NCI-H2029 treated with DMSO at 0.1 percent for 48 hours (cell line): ENCODE results near the gene ENDOG.
A peak's percentile ranks its signal among the peaks of the same experiment; 100 is the strongest.
"Not testable (repeated sequence)": the region's sequence is repeated elsewhere in the genome, so short reads cannot be mapped to it uniquely, and the experiment has no call there.

ENCODE experiments used
- DNase-seq: peaks from one replicate; lab custom pipeline; 2025; lab: John Stamatoyannopoulos, UW

The ENDOG gene

DNA sequence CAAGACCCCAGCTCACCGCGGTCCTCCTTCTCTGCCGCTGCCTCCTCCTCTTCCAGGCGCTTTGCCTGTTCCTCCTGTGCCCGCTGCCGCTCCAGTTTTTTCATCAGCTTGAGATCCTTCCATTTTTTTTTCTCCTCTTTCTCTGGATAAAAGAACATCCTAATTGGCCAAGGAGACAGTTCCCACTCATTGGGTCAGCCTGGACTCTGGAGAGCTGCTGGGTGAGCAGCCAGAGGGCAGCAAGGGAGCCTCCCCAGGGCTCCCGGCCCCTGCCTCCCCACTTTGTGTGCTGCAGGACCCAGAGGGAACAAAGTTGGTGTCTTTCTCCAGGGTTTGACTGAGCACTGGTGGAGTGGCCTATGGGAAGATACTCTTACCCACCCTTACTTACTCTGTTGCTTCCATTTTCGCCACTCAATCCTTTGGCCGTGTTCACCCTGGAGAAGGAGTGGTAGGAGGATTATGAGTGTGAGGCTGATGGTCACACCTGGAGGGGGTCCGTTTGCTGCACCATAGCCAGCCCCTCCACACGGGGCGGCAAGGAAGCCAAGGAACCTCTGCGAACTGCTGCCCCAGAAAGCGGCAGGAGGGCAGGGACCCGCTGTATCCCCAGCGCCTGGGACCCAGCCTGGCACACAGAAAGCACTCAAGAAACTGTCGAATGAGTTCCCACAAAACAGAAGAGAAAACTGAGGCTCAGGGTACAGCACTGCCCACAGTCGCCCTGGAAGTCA, 10.6 kb downstream of the ENDOG start:
- no peak for DNase-seq

GRCh38 chr9:128829477-128830251, 11.4 kb downstream of the ENDOG start, which contains the start of gene SPOUT1:
SPOUT1 (minus strand) TSS chr9:128829794; CDS start chr9:128829780, 14 bp downstream.
- peak; percentile 86 for DNase-seq

- DNase-seq: no peak
Measured at GRCh38 chr9:128833696-128834095, 15.4 kb downstream of the ENDOG start.

GRCh38 chr9:128835246-128836210, 17.2 kb downstream of the ENDOG start:
- no peak for DNase-seq

DNA sequence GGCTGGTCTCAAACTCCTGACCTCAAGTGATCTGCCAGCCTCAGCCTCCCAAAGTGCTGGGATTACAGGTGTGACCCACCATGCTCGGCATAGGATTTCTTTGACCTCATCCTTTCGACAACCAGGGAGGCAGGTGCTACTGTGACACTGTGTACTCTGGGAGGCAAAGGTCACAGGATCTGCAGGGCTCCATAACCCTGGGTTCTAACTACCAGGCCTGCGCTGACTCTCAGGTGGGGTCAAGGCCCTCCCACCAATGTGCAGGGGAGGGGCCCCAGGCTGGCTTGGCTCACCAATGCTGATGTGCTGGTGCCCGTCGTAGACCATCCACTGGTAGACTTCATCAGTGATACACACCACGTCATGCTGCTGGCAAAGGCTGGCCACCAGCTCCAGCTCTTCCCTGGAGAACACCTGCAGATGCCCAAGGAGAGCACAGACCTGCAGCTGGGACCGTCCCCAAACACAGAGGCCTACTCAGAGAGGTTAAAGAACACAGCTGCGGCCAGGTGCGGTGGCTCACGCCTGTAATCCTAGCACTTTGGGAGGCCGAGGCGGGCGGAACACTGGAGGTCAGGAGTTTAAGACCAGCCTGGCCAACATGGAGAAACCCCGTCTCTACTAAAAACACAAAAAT, 18.3 kb downstream of the ENDOG start:
- no peak for DNase-seq

DNA sequence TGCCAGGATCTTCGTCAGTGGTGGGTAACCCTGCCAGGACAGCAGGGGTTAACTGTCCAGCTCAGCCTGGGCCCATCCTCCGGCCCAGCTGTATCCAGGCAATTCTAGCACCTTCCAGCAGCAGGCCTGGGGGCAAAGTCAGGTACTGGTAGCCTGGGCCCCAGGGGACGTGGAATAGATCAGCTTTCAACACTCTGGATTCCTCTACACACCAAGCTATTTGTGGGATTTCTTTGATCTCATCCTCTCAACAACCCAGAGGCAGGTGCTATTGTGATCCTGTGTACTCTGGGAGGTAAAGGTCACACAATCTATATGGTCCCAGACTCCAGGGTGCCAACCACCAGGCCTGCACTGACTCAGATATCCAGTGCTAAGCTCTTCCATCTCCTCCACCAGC, 20.0 kb downstream of the ENDOG start:
- no peak for DNase-seq

DNA sequence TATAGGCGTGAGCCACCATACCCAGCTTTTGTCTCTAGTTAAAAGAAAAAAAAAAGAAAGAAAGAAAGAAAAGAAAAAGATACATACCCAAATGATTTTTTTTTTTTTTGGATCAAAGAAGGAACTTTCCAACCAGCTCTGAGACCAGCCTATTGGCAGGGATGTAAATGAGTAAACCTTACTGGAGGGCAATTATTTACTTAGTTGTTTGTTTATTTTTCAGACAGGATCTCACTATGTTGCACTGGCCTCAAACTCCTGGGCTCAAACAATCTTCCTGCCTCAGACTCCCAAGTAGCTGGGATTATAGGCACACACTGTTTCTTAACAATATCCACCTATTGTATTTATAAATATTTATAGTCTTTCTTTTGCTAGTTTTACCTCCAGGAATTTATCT, 22.2 kb downstream of the ENDOG start:
- no peak for DNase-seq

DNA sequence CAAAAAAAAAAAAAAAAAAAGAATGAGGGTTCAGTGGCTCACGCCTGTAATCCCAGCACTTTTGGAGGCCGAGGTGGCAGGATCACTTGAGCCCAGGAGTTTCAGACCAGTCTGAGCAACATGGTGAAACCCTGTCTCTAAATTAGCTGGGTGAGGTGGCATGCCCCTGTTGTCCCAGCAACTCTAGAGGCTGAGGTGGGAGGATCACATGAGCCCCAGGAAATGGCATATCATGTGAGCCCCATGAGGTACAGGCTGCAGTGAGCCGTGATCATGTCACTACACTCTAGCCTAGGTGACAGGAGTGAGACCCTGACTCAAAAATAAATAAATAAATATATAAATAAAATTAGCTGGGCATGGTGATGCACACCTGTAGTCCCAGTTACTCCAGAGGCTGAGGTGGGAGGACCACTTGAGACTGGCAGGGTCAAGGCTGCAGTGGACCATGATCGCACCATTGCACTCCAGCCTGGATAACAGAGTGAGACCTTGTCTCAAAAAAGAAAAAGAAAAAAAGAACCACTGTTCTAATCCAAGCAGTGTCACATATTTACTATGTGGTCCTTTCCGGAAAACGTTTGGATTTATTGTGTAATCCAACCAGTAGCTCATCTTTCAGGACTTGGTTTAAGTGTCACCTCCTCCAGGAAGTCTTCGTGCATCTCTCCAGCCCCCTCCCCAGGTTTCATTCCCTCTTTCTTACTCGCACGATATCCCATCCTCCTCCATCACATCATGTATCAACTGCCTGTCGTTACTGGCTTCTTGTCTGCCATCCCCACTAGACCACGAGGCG, 23.6 kb downstream of the ENDOG start:
- no peak for DNase-seq

GRCh38 chr9:128843171-128843570, 24.9 kb downstream of the ENDOG start:
- DNase-seq: not testable (repeated sequence)

- no peak for DNase-seq
Measured at GRCh38 chr9:128845186-128845931, 27.1 kb downstream of the ENDOG start.

GRCh38 chr9:128846680-128847030, 28.4 kb downstream of the ENDOG start:
- DNase-seq: no peak

DNA sequence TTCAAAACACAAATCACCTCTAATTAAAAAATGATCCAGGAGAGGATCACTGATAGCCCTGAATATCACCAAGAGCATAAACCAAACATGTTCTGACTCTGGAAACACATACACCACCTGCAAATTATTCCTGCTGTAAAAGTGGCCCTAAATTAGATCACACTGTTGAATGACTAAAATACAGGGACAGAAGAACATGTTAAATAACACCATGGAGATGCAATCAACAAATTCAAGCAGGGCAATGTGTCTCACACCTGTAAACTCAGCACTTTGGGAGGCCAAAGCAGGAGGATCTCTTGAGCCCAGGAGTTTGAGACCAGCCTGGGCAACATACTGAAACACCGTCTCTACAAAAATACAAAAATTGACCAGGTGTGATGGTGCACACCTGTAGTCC, 29.5 kb downstream of the ENDOG start:
- DNase-seq: no peak

GRCh38 chr9:128851024-128851423, 32.7 kb downstream of the ENDOG start:
- not testable (repeated sequence) for DNase-seq

DNA sequence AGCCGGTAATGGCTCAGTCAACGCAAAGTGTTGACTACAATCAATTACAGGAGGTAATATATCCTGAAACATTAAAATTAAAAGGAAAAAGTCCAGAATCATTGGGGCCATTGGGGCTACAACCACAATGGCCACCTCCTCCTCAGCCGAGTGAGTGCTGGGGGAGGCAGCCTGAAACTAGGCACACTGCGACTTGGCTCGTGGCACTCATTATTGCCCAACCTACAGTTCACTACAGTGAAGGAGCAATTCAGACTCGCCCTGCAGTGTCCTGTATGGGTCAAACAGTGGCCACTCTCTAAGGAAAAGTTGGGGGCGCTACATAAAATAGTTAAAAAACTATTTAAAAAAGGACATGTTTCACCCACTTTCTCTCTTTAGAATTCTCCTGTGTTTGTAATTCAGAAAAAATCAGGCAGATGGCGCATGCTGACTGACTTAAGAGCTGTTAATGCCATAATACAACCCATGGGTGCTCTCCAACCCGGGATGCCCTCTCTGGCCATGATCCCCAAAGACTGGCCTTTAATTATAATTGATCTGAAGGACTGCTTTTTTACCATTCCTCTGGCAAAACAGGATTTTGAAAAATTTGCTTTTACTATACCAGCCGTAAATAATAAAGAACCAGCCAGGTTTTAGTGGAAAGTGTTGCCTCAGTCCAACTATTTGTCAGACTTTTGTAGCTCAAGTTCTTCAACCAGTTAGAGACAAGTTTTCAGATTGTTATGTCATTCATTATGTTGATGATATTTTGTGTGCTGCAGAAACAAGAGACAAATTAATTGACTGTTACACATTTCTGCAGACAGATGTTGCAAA, 33.7 kb downstream of the ENDOG start:
- DNase-seq: not testable (repeated sequence)

GRCh38 chr9:128852646-128853045, 34.3 kb downstream of the ENDOG start:
- DNase-seq: not testable (repeated sequence)

DNA sequence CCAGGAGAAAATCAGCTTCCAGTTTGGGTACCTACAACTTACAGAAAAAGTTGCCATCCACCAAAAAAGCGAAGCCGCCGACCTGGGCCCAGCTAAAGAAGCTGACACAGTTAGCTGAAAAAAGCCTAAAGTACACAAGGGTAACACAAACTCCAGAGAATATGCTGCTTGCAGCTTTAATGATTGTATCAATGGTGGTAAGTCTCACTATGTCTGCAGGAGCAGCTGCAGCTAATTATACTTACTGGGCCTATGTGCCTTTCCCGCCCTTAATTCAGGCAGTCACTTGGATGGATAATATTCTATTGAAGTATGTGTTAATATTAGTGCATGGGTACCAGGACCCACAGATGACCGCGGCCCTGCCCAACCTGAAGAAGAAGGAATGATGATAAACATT, 36.2 kb downstream of the ENDOG start:
- not testable (repeated sequence) for DNase-seq

DNA sequence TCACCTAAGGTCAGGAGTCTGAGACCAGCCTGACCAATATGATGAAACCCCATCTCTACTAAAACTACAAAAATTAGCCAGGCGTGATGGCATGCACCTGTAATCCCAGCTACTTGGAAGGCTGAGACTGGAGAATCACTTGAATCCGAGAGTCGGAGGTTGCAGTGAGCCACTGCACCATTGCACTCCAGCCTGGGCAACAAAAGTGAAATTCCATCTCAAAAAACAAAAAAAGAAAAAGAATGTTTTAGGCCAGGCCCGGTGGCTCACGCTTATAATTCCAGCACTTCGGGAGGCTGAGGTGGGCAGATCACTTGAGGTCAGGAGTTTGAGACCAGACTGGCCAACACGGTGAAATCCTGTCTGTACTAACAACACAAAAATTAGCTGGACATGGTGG, 40.2 kb downstream of the ENDOG start:
- not testable (repeated sequence) for DNase-seq

DNA sequence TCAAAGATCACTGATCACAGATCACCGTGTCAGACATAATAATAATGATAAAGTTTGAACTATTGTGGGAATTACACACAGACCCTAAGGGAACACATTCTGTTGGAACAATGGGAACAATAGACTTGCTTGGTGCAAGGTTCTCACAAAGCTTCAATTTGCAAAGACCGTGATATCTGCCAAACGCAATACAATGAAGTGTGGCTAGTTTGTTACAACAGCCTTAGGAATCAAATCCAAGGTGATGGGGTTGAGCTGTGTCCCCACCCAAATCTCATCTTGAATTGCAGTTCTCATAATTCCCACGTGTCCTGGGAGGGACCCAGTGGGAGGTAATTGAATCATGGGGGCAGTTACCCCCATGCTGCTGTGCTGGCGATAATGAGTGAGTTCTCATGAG, 42.6 kb downstream of the ENDOG start:
- DNase-seq: no peak

- no peak for DNase-seq
Measured at GRCh38 chr9:128861501-128861900, 43.2 kb downstream of the ENDOG start.
